B cell (primary cell): Measurements from ENCODE around the gene RBKS.

Experiments used
- CTCF ChIP-seq: fragments of 200-600 bp; IDR thresholded peaks from one replicate; pipeline ENCODE4 v1.8.0; 2022; ENCODE audit warnings: antibody characterized with exemption, mild to moderate bottlenecking
- EZH2 ChIP-seq: IDR thresholded peaks from 2 replicates; pipeline ENCODE4 v1.6.1; 2012; ENCODE audit warnings: borderline replicate concordance, low read depth, mild to moderate bottlenecking, moderate library complexity, low read length; ENCODE audit not compliant: insufficient read depth, poor library complexity, severe bottlenecking

- TF ChIP-seq EZH2 (no peak), CTCF (no peak)
Observed at GRCh38 chr2:27823135-27823534, 67.1 kb downstream of the RBKS start.
